Skeletal muscle satellite cell (primary cell): ENCODE data around the gene BSPH1. TPM values are rescaled to one million over a fixed set of nuclear protein-coding genes. Genes with fewer than 3 reads are reported as not detected.

ENCODE experiments used
- H3K27me3 ChIP-seq: 2 replicates; pipeline ENCODE4 v1.7.0; 2013; ENCODE audit warnings: low read length; ENCODE audit not compliant: control insufficient read depth, insufficient read depth
- H3K36me3 ChIP-seq: 2 replicates; pipeline ENCODE4 v1.7.0; 2013; ENCODE audit warnings: mild to moderate bottlenecking, control low read depth, low read length; ENCODE audit not compliant: insufficient read depth
- H3K4me1 ChIP-seq: 2 replicates; pipeline ENCODE4 v1.7.0; 2013; ENCODE audit warnings: low read length; ENCODE audit not compliant: control insufficient read depth, insufficient read depth
- H3K4me2 ChIP-seq: 2 replicates; pipeline ENCODE4 v1.7.0; 2013; ENCODE audit warnings: mild to moderate bottlenecking, low read length
- H3K4me3 ChIP-seq: 2 replicates; pipeline ENCODE4 v1.7.0; 2013; ENCODE audit warnings: low read length
- H3K9ac ChIP-seq: 2 replicates; pipeline ENCODE4 v1.7.0; 2013; ENCODE audit warnings: mild to moderate bottlenecking, low read depth, low read length, moderate library complexity
- H3K9me3 ChIP-seq: replicated peaks from 2 replicates; pipeline ENCODE4 v1.7.0; 2013; ENCODE audit warnings: mild to moderate bottlenecking, control low read depth, low read length
- total RNA-seq: library from RNA; depleted of rRNA; stranded (reverse); fragments of >200 nt; gene quantifications from 2 replicates; pipeline ENCODE4 v1.2.3, GENCODE V29; 2012; rRNA removed

Gene BSPH1
- not detected in 2 replicates for total RNA-seq

GRCh38 chr19:47992070-47992469 lies at the start of gene BSPH1:
TSS of gene BSPH1 (minus strand) at chr19:47992170. CDS start at chr19:47992081, 89 bp downstream.
- Histone ChIP-seq H3K36me3 (no peaks in the 10 kb centered on the region), H3K4me3 (no peak within 1 kb of the TSS), H3K9ac (no peak within 1 kb of the TSS), H3K27me3 (peaks cover 25% of the 10 kb centered on the region), H3K4me2 (no peak within 1 kb of the TSS), H3K9me3 (no peaks in the 10 kb centered on the region), H3K4me1 (no peaks in the 10 kb centered on the region)

- H3K4me1 ChIP-seq = no peaks in the 10 kb centered on the region
- no peaks in the 10 kb centered on the region for H3K27me3 ChIP-seq
- no peak overlapping the region for H3K4me2 ChIP-seq
- H3K9me3 ChIP-seq = no peaks in the 10 kb centered on the region
- no peak overlapping the region for H3K4me3 ChIP-seq
- no peaks in the 10 kb centered on the region for H3K36me3 ChIP-seq
- H3K9ac ChIP-seq = no peak overlapping the region
Observed at GRCh38 chr19:48036765-48037164, 44.8 kb upstream of the BSPH1 start.

- Histone ChIP-seq H3K4me1 (no peaks in the 10 kb centered on the region), H3K9ac (no peak overlapping the region), H3K27me3 (peaks cover 6% of the 10 kb centered on the region), H3K4me2 (no peak overlapping the region), H3K36me3 (no peaks in the 10 kb centered on the region), H3K4me3 (no peak overlapping the region), H3K9me3 (no peaks in the 10 kb centered on the region)
Observed at GRCh38 chr19:48033604-48034003, 41.6 kb upstream of the BSPH1 start.

GRCh38 chr19:48030073-48030472 lies 38.1 kb upstream of the BSPH1 start:
- Histone ChIP-seq H3K9me3 (no peaks in the 10 kb centered on the region), H3K4me3 (no peak overlapping the region), H3K9ac (no peak overlapping the region), H3K36me3 (no peaks in the 10 kb centered on the region), H3K27me3 (peaks cover 10% of the 10 kb centered on the region), H3K4me1 (no peaks in the 10 kb centered on the region), H3K4me2 (no peak overlapping the region)

GRCh38 chr19:48029431-48029830 lies 37.5 kb upstream of the BSPH1 start:
- no peaks in the 10 kb centered on the region for H3K4me1 ChIP-seq
- no peaks in the 10 kb centered on the region for H3K36me3 ChIP-seq
- H3K9me3 ChIP-seq = no peaks in the 10 kb centered on the region
- no peak overlapping the region for H3K4me2 ChIP-seq
- H3K4me3 ChIP-seq = no peak overlapping the region
- peaks cover 13% of the 10 kb centered on the region for H3K27me3 ChIP-seq
- no peak overlapping the region for H3K9ac ChIP-seq

GRCh38 chr19:48025480-48025879 lies 33.5 kb upstream of the BSPH1 start:
- no peaks in the 10 kb centered on the region for H3K4me1 ChIP-seq
- H3K9ac ChIP-seq = no peak overlapping the region
- H3K4me3 ChIP-seq = no peak overlapping the region
- H3K27me3 ChIP-seq = peaks cover 27% of the 10 kb centered on the region
- H3K9me3 ChIP-seq = no peaks in the 10 kb centered on the region
- H3K36me3 ChIP-seq = no peaks in the 10 kb centered on the region
- no peak overlapping the region for H3K4me2 ChIP-seq

GRCh38 chr19:48023518-48023917 lies 31.5 kb upstream of the BSPH1 start:
- H3K36me3 ChIP-seq = no peaks in the 10 kb centered on the region
- H3K27me3 ChIP-seq = peaks cover 24% of the 10 kb centered on the region
- H3K9ac ChIP-seq = no peak overlapping the region
- H3K9me3 ChIP-seq = no peaks in the 10 kb centered on the region
- H3K4me1 ChIP-seq = no peaks in the 10 kb centered on the region
- H3K4me2 ChIP-seq = no peak overlapping the region
- no peak overlapping the region for H3K4me3 ChIP-seq

GRCh38 chr19:48023011-48023410 lies 31.0 kb upstream of the BSPH1 start:
- Histone ChIP-seq H3K9ac (no peak overlapping the region), H3K4me3 (no peak overlapping the region), H3K36me3 (no peaks in the 10 kb centered on the region), H3K4me1 (no peaks in the 10 kb centered on the region), H3K27me3 (peaks cover 28% of the 10 kb centered on the region), H3K9me3 (no peaks in the 10 kb centered on the region), H3K4me2 (no peak overlapping the region)

- no peaks in the 10 kb centered on the region for H3K9me3 ChIP-seq
- H3K4me1 ChIP-seq = no peaks in the 10 kb centered on the region
- no peak overlapping the region for H3K4me3 ChIP-seq
- H3K36me3 ChIP-seq = no peaks in the 10 kb centered on the region
- H3K9ac ChIP-seq = no peak overlapping the region
- no peak overlapping the region for H3K4me2 ChIP-seq
- peaks cover 31% of the 10 kb centered on the region for H3K27me3 ChIP-seq
Observed at GRCh38 chr19:48020686-48021085, 28.7 kb upstream of the BSPH1 start.

GRCh38 chr19:48010932-48011758 lies 19.2 kb upstream of the BSPH1 start:
- no peaks in the 10 kb centered on the region for H3K4me1 ChIP-seq
- H3K9me3 ChIP-seq = no peaks in the 10 kb centered on the region
- no peak overlapping the region for H3K4me2 ChIP-seq
- peaks cover 5% of the 10 kb centered on the region for H3K27me3 ChIP-seq
- H3K4me3 ChIP-seq = no peak overlapping the region
- no peaks in the 10 kb centered on the region for H3K36me3 ChIP-seq
- no peak overlapping the region for H3K9ac ChIP-seq

GRCh38 chr19:48006762-48007161 lies 14.8 kb upstream of the BSPH1 start:
- H3K27me3 ChIP-seq = peaks cover 3% of the 10 kb centered on the region

GRCh38 chr19:48004236-48004635 lies 12.3 kb upstream of the BSPH1 start:
- H3K27me3 ChIP-seq = peaks cover 3% of the 10 kb centered on the region
- no peaks in the 10 kb centered on the region for H3K9me3 ChIP-seq
- H3K36me3 ChIP-seq = no peaks in the 10 kb centered on the region
- H3K4me2 ChIP-seq = no peak overlapping the region
- H3K4me3 ChIP-seq = no peak overlapping the region
- no peaks in the 10 kb centered on the region for H3K4me1 ChIP-seq
- no peak overlapping the region for H3K9ac ChIP-seq

More at GRCh38 chr19:48006762-48007161, 14.8 kb upstream of the BSPH1 start:
- H3K4me1 ChIP-seq = no peaks in the 10 kb centered on the region
- H3K9ac ChIP-seq = no peak overlapping the region
- H3K9me3 ChIP-seq = no peaks in the 10 kb centered on the region
- no peak overlapping the region for H3K4me2 ChIP-seq
- H3K4me3 ChIP-seq = no peak overlapping the region
- no peaks in the 10 kb centered on the region for H3K36me3 ChIP-seq
